Erythroblast (primary cell): ENCODE data around the gene EIF4H.

Experiments used
- GATA1 ChIP-seq: IDR thresholded peaks from 2 replicates; pipeline ENCODE4 v1.6.1; 2011; ENCODE audit warnings: low read depth, mild to moderate bottlenecking, control low read depth, low read length, moderate library complexity
- POLR2A ChIP-seq: IDR thresholded peaks from 2 replicates; pipeline ENCODE4 v1.6.1; 2011; ENCODE audit warnings: mild to moderate bottlenecking, low read length

- TF ChIP-seq POLR2A, result no peak
- no peak for TF ChIP-seq GATA1
Observed at GRCh38 chr7:74217455-74218342, 43.5 kb downstream of the EIF4H start.
